Measurements from ENCODE around the gene TWIST2.

The TWIST2 gene

DNA sequence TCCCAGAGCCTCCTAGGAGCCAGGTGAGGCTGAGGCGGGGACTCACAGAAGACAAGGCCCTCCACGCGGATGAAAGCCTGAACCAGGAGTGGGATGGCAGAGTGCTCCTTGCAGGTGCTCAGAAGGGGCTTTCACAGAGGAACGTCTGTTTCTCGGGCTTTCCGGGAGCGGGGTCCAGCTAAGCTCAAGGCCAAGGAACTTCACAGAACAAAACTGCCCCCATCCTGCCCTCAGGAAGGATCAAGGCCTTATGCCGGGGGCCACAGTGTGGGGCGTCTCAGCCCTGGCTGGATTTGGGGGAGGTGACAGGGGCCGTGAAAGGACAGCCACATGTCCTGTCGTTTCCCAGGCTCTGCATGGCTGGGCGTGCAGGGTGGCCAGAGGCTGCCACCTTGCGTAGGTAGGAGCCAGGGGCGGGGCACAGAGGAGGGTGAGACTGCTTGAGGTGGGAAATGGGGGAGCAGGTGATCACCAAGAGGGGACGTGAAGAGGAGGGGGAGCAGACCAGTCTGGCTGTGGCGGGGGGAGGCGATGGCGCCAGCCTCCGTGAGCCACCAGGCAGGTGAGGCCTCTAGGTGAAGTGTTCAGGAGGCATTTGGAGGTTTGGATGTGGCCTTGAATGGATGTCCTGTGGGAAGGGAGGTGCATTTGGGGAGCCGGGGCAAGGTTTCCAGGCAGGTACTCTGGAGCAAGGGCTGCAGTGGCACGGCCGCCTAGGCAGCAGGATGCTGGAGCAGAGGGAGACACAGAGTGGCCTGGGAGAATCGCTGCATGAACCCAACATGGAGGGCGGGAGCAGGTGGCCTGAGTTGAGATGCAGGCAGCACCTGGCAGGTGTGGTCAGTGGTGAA lies 79.1 kb downstream of the TWIST2 start:
- Histone ChIP-seq H3K27me3 (ENCODE audit: control insufficient read depth, insufficient read depth, low read length, poor library complexity, severe bottlenecking) (no peaks in the 10 kb centered on the region), H3K27ac (ENCODE audit: insufficient read depth, low read depth, low read length, poor library complexity, severe bottlenecking) (no peak overlapping the region), H3K4me3 (ENCODE audit: insufficient read depth, low read depth, low read length) (no peak overlapping the region), H3K9me3 (ENCODE audit: control insufficient read depth, low read length) (no peaks in the 10 kb centered on the region), H3K36me3 (ENCODE audit: control insufficient read depth, insufficient read depth, low read length) (no peaks in the 10 kb centered on the region), H3K4me1 (ENCODE audit: control insufficient read depth, insufficient read depth, low read length) (peaks cover 5% of the 10 kb centered on the region)
- WGBS, 2 experiments, result 88 to 90% methylated on average over 24 of the region's 24 CpGs

GRCh38 chr2:238927746-238928519 lies 80.0 kb downstream of the TWIST2 start:
- Histone ChIP-seq H3K4me1 (ENCODE audit: control insufficient read depth, insufficient read depth, low read length) (no peaks in the 10 kb centered on the region), H3K27me3 (ENCODE audit: control insufficient read depth, insufficient read depth, low read length, poor library complexity, severe bottlenecking) (no peaks in the 10 kb centered on the region), H3K27ac (ENCODE audit: insufficient read depth, low read depth, low read length, poor library complexity, severe bottlenecking) (no peak overlapping the region), H3K36me3 (ENCODE audit: control insufficient read depth, insufficient read depth, low read length) (no peaks in the 10 kb centered on the region), H3K4me3 (ENCODE audit: insufficient read depth, low read depth, low read length) (no peak overlapping the region), H3K9me3 (ENCODE audit: control insufficient read depth, low read length) (no peaks in the 10 kb centered on the region)
- 92 to 95% methylated on average over 14 of the region's 14 CpGs for WGBS, 2 experiments

- Histone ChIP-seq H3K4me3 (ENCODE audit: insufficient read depth, low read depth, low read length) (no peak overlapping the region), H3K4me1 (ENCODE audit: control insufficient read depth, insufficient read depth, low read length) (no peaks in the 10 kb centered on the region), H3K36me3 (ENCODE audit: control insufficient read depth, insufficient read depth, low read length) (no peaks in the 10 kb centered on the region), H3K27ac (ENCODE audit: insufficient read depth, low read depth, low read length, poor library complexity, severe bottlenecking) (no peak overlapping the region), H3K27me3 (ENCODE audit: control insufficient read depth, insufficient read depth, low read length, poor library complexity, severe bottlenecking) (no peaks in the 10 kb centered on the region), H3K9me3 (ENCODE audit: control insufficient read depth, low read length) (no peaks in the 10 kb centered on the region)
- WGBS, 2 experiments, result 87 to 89% methylated on average over 18 of the region's 18 CpGs
These were observed 80.8 kb downstream of the TWIST2 start for GRCh38 chr2:238928520-238929241.

GRCh38 chr2:238929242-238930081 lies 81.6 kb downstream of the TWIST2 start:
- no peak overlapping the region for H3K27ac ChIP-seq (ENCODE audit: insufficient read depth, low read depth, low read length, poor library complexity, severe bottlenecking)
- H3K4me3 ChIP-seq (ENCODE audit: insufficient read depth, low read depth, low read length), result no peak overlapping the region
- H3K9me3 ChIP-seq (ENCODE audit: control insufficient read depth, low read length), result no peaks in the 10 kb centered on the region
- WGBS, 2 experiments, result 92 to 94% methylated on average over 12 of the region's 12 CpGs
- no peaks in the 10 kb centered on the region for H3K36me3 ChIP-seq (ENCODE audit: control insufficient read depth, insufficient read depth, low read length)
- H3K27me3 ChIP-seq (ENCODE audit: control insufficient read depth, insufficient read depth, low read length, poor library complexity, severe bottlenecking), result no peaks in the 10 kb centered on the region
- H3K4me1 ChIP-seq (ENCODE audit: control insufficient read depth, insufficient read depth, low read length), result no peaks in the 10 kb centered on the region

DNA sequence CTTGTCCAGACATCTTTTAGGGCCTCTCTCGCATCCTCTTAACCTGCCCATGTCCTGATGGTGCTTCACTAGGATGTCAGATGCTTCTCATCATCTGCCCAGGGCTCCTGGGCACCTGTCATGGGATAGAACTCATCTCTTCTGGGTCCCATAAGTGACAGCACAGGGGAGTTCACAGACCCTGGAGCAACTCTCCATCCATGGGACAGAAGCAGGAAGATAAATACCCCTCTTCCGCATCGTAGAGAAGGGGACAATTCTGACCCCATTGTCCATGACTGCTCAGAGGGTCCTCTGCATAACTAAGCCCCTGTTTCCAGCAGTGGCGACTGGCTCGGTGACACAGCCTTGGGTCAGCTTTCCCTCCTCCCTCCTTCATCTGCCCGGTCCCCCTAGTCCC lies 82.3 kb downstream of the TWIST2 start:
- Histone ChIP-seq H3K36me3 (ENCODE audit: control insufficient read depth, insufficient read depth, low read length) (no peaks in the 10 kb centered on the region), H3K9me3 (ENCODE audit: control insufficient read depth, low read length) (no peaks in the 10 kb centered on the region), H3K4me3 (ENCODE audit: insufficient read depth, low read depth, low read length) (no peak overlapping the region), H3K27ac (ENCODE audit: insufficient read depth, low read depth, low read length, poor library complexity, severe bottlenecking) (no peak overlapping the region), H3K4me1 (ENCODE audit: control insufficient read depth, insufficient read depth, low read length) (no peaks in the 10 kb centered on the region), H3K27me3 (ENCODE audit: control insufficient read depth, insufficient read depth, low read length, poor library complexity, severe bottlenecking) (no peaks in the 10 kb centered on the region)
- 92 to 93% methylated on average over 5 to 6 of the region's 6 CpGs for WGBS, 2 experiments

GRCh38 chr2:238936162-238937052 lies 88.5 kb downstream of the TWIST2 start:
- WGBS, 2 experiments, result 87 to 88% methylated on average over 14 to 15 of the region's 15 CpGs
- no peak overlapping the region for H3K4me3 ChIP-seq (ENCODE audit: insufficient read depth, low read depth, low read length)

GRCh38 chr2:238938003-238938400 lies 90.1 kb downstream of the TWIST2 start:
- no peak overlapping the region for H3K4me3 ChIP-seq (ENCODE audit: insufficient read depth, low read depth, low read length)
- no peak overlapping the region for H3K27ac ChIP-seq (ENCODE audit: insufficient read depth, low read depth, low read length, poor library complexity, severe bottlenecking)
- H3K9me3 ChIP-seq (ENCODE audit: control insufficient read depth, low read length), result no peaks in the 10 kb centered on the region
- H3K4me1 ChIP-seq (ENCODE audit: control insufficient read depth, insufficient read depth, low read length), result no peaks in the 10 kb centered on the region
- H3K27me3 ChIP-seq (ENCODE audit: control insufficient read depth, insufficient read depth, low read length, poor library complexity, severe bottlenecking), result no peaks in the 10 kb centered on the region
- 83 to 88% methylated on average over 9 of the region's 9 CpGs for WGBS, 2 experiments
- no peaks in the 10 kb centered on the region for H3K36me3 ChIP-seq (ENCODE audit: control insufficient read depth, insufficient read depth, low read length)

More at GRCh38 chr2:238936162-238937052, 88.5 kb downstream of the TWIST2 start:
- H3K4me1 ChIP-seq (ENCODE audit: control insufficient read depth, insufficient read depth, low read length), result no peaks in the 10 kb centered on the region
- no peak overlapping the region for H3K27ac ChIP-seq (ENCODE audit: insufficient read depth, low read depth, low read length, poor library complexity, severe bottlenecking)
- no peaks in the 10 kb centered on the region for H3K27me3 ChIP-seq (ENCODE audit: control insufficient read depth, insufficient read depth, low read length, poor library complexity, severe bottlenecking)
- H3K9me3 ChIP-seq (ENCODE audit: control insufficient read depth, low read length), result no peaks in the 10 kb centered on the region
- H3K36me3 ChIP-seq (ENCODE audit: control insufficient read depth, insufficient read depth, low read length), result no peaks in the 10 kb centered on the region

DNA sequence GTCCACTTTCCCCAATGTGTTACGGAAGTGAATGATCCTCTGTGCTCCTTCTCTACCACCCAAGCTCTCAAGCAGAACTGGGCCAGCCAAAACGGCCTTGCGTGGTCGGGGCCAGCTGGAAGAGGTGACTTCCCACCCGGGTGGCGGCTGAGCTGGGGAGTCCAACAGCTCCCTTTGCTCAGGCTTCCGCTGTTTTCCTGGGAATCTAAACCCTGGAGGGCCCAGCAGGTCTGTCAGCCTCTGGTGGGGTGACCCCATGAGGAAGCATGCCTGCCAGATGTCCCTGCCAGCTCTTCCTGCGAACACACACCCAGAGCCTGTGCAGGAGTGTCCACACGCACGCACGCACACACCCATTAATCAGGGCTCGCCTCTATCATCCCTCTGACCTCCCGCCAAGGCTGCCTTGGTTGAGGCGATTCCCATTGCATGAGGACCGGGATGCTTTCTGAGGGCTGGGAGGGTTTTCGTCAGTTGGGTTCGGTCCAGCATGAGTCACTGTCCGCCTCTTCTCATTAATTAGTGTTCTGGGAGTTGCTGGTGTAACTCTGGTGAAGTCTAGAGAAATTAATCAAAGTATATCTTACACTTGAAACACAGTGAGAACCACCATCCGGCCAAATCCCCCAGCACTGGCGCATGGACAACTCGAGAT lies 90.6 kb downstream of the TWIST2 start:
- no peaks in the 10 kb centered on the region for H3K4me1 ChIP-seq (ENCODE audit: control insufficient read depth, insufficient read depth, low read length)
- no peak overlapping the region for H3K4me3 ChIP-seq (ENCODE audit: insufficient read depth, low read depth, low read length)
- 92 to 93% methylated on average over 21 of the region's 21 CpGs for WGBS, 2 experiments
- H3K36me3 ChIP-seq (ENCODE audit: control insufficient read depth, insufficient read depth, low read length), result no peaks in the 10 kb centered on the region
- no peaks in the 10 kb centered on the region for H3K27me3 ChIP-seq (ENCODE audit: control insufficient read depth, insufficient read depth, low read length, poor library complexity, severe bottlenecking)
- no peaks in the 10 kb centered on the region for H3K9me3 ChIP-seq (ENCODE audit: control insufficient read depth, low read length)
- no peak overlapping the region for H3K27ac ChIP-seq (ENCODE audit: insufficient read depth, low read depth, low read length, poor library complexity, severe bottlenecking)

Measured in ectodermal cell (in vitro differentiated cells).